Panc1 (cell line): Measurements from ENCODE around the gene DAGLA. TPM values are rescaled to one million over a fixed set of nuclear protein-coding genes. Genes with fewer than 3 reads are reported as not detected.

Experiments
- ATAC-seq: fragments of 200-7000 bp; cut with Tn5 transposase; 2 replicates; pipeline ENCODE4 v1.9.1; 2020; ENCODE audit warnings: mild to moderate bottlenecking, moderate library complexity
- BruUV-seq: library from RNA; stranded (reverse); fragments of 400-500 nt; replicated peaks from 2 replicates; lab custom pipeline; 2021; lab: Mats Ljungman, UMichigan
- CTCF ChIA-PET: fragments of 300-600 bp; sonication (Branson Sonifier 250); formaldehyde crosslinking; loops from one replicate; lab custom pipeline; 2022; ENCODE audit warnings: antibody characterized with exemption; lab: Charles Lee
- POLR2A ChIA-PET: fragments of 300-600 bp; sonication (Branson Sonifier 250); formaldehyde crosslinking; loops from one replicate; lab custom pipeline; 2022; ENCODE audit warnings: antibody characterized with exemption; lab: Charles Lee
- DNase-seq: peaks from one replicate; pipeline ENCODE4 v3.0.0-alpha.2; 2010; ENCODE audit warnings: low read depth, low spot score
- H3K27ac ChIP-seq: 2 replicates; pipeline ENCODE4 v1.5.1; 2011; ENCODE audit warnings: mild to moderate bottlenecking, low read length, inconsistent platforms
- H3K27me3 ChIP-seq: fragments of 200-500 bp; sonication (Bioruptor generic); 2 replicates; pipeline ENCODE4 v1.6.0; 2014; ENCODE audit warnings: low read length, inconsistent platforms; ENCODE audit not compliant: control insufficient read depth, insufficient read depth
- H3K36me3 ChIP-seq: fragments of 200-500 bp; sonication (Bioruptor generic); 2 replicates; pipeline ENCODE4 v1.5.1; 2014; ENCODE audit warnings: inconsistent platforms, mild to moderate bottlenecking, low read length, moderate library complexity; ENCODE audit not compliant: control insufficient read depth, insufficient read depth
- H3K4me1 ChIP-seq: 2 replicates; pipeline ENCODE4 v1.5.1; 2011; ENCODE audit warnings: inconsistent platforms, mild to moderate bottlenecking, low read length, moderate library complexity; ENCODE audit not compliant: control insufficient read depth, insufficient read depth
- H3K4me3 ChIP-seq, 2 experiments: 2 replicates each; pipeline ENCODE4 v1.5.1; 2011 to 2012; ENCODE audit warnings: low read depth in 2 of 2, low read length in 2 of 2, mild to moderate bottlenecking in 2 of 2, inconsistent platforms in 1 of 2, moderate library complexity in 1 of 2
- H3K9me3 ChIP-seq: fragments of 200-500 bp; sonication (Bioruptor generic); 2 replicates; pipeline ENCODE4 v1.5.1; 2014; ENCODE audit warnings: low read depth, mild to moderate bottlenecking, inconsistent platforms, low read length, moderate library complexity; ENCODE audit not compliant: control insufficient read depth, insufficient read depth
- POLR2AphosphoS5 ChIP-seq: IDR thresholded peaks from 2 replicates; pipeline ENCODE4 v1.6.1; 2012; ENCODE audit warnings: mild to moderate bottlenecking, low read depth, low read length, moderate library complexity
- REST ChIP-seq, 2 experiments: IDR thresholded peaks; 2 replicates each; pipeline ENCODE4 v1.6.1; 2011 to 2012; ENCODE audit warnings: low read depth in 2 of 2, control low read depth in 1 of 2, low read length in 1 of 2, mild to moderate bottlenecking in 1 of 2, moderate library complexity in 1 of 2; ENCODE audit not compliant: insufficient read depth in 1 of 2
- SIN3A ChIP-seq: IDR thresholded peaks from 2 replicates; pipeline ENCODE4 v1.6.1; 2012; ENCODE audit warnings: low read depth, mild to moderate bottlenecking, low read length, moderate library complexity, borderline replicate concordance; ENCODE audit not compliant: insufficient read depth
- TCF7L2 ChIP-seq: IDR thresholded peaks from 2 replicates; pipeline ENCODE4 v1.6.1; 2011; ENCODE audit warnings: mild to moderate bottlenecking, low read depth, low read length, inconsistent platforms
- in situ Hi-C: cut with HindIII; loops from 2 replicates; pipeline ENCODE4 v1.10.0; 2016; ENCODE audit warnings: low sequenced_read_pairs, low pct_unique_long_range_greater_than_20kb
- intact Hi-C: fragments of 100-400 bp; cut with micrococcal nuclease; formaldehyde crosslinking; loops from one replicate; pipeline ENCODE4 v1.10.0; 2022; ENCODE audit not compliant: unreplicated experiment
- total RNA-seq: library from RNA; stranded (reverse); gene quantifications from one replicate; pipeline ENCODE4 v1.2.1, GENCODE V29; 2021; ENCODE audit not compliant: unreplicated experiment
- TF ChIP-seq, protein P1 (sequence below): fragments of 450-650 bp; IDR thresholded peaks from 2 replicates; pipeline ENCODE4 v1.5.1; 2017; ENCODE audit warnings: mild to moderate bottlenecking

DAGLA gene
- total RNA-seq, 1 experiment from 2014 or later = 6.4 TPM

DNA sequence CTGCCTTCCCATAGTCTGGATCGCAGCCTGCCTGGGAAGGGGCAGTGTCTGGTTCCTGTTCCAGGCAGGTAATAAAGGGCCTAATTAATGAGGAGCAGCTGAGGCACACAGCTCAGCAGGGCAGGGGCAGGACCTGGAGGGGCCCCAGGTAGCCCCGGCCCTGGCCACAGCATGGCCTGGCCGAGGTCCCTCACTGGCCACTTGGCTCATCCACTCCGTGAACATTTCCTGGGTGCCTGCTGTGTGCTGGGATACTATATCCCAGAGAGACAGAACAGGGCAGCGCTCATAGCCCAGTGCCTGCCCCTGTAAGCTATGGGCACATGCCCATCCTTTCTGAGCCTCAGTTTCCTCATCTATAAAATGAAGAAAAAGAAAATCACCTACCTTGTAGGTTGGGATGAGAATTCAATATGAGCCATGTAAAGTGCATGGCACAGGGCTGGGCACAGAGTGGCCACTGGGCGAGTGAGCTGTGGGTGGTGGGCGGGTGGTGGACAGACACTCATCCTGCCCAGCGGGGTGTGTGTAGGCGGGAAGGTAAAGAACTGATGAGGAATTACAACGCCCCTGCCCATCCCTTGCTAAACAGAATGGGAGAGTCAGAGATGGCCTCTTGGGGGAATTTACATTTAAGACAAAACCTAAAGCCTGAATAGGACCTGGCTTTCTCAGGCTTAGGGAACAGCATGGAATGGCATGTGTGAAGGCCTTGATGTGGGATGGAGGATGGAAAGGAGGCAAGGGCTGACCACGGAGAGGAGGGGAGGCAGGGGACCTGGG lies 81.4 kb downstream of the DAGLA start:
- in situ Hi-C loops = no loop called here
- CTCF ChIA-PET = interaction anchor here (1.0 kb wide), 1 partner anchor 25 kb away, joined by 3 read pairs; no protein-coding TSS in a partner anchor
- Histone ChIP-seq H3K27ac (no peak overlapping the region), H3K4me3 (no peak overlapping the region), H3K9me3 (no peaks in the 10 kb centered on the region), H3K36me3 (no peaks in the 10 kb centered on the region), H3K4me1 (peaks cover 7% of the 10 kb centered on the region), H3K27me3 (no peaks in the 10 kb centered on the region)
- no peak for DNase-seq
- POLR2A ChIA-PET = no interaction called here
- no TSS peak for BruUV-seq
- ATAC-seq = no peak
- no peak for TF ChIP-seq POLR2AphosphoS5
- TF ChIP-seq TCF7L2 = no peak
- TF ChIP-seq, protein P1, sequence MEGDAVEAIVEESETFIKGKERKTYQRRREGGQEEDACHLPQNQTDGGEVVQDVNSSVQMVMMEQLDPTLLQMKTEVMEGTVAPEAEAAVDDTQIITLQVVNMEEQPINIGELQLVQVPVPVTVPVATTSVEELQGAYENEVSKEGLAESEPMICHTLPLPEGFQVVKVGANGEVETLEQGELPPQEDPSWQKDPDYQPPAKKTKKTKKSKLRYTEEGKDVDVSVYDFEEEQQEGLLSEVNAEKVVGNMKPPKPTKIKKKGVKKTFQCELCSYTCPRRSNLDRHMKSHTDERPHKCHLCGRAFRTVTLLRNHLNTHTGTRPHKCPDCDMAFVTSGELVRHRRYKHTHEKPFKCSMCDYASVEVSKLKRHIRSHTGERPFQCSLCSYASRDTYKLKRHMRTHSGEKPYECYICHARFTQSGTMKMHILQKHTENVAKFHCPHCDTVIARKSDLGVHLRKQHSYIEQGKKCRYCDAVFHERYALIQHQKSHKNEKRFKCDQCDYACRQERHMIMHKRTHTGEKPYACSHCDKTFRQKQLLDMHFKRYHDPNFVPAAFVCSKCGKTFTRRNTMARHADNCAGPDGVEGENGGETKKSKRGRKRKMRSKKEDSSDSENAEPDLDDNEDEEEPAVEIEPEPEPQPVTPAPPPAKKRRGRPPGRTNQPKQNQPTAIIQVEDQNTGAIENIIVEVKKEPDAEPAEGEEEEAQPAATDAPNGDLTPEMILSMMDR = no peak
- TF ChIP-seq SIN3A = no peak
- intact Hi-C loops = no loop called here

DNA sequence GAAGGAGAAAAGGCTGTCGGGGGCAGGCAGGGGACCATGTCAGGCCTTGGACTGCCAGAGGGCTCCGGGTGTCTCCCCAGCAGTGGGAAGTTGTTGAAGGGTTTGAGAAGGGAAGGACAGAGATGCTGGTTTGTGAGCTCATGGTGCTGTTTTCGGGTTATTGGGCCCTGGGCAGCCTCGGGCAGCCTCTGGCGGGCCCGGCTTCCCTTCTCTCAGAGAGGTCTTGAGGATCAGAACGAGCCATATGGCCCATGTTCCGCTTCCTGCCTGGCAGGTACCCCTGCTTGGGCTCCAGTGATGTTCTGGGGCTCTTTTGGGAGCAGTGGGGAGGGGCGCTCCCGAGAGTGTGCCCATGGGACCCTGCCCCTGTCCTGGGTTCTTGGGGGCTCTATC lies 82.0 kb downstream of the DAGLA start:
- POLR2A ChIA-PET = no interaction called here
- TF ChIP-seq REST (IDR thresholded peaks at IDR 0.05; ENCODE audit: insufficient read depth in 1 of 2, low read depth in 2 of 2, low read length in 1 of 2) = no peak
- TF ChIP-seq POLR2AphosphoS5 = no peak
- TF ChIP-seq, protein P1 = no peak
- no peak for TF ChIP-seq SIN3A
- no peak for TF ChIP-seq TCF7L2
- BruUV-seq = no TSS peak
- Histone ChIP-seq H3K36me3 (no peaks in the 10 kb centered on the region), H3K27me3 (no peaks in the 10 kb centered on the region), H3K27ac (no peak overlapping the region), H3K9me3 (no peaks in the 10 kb centered on the region), H3K4me3 (no peak overlapping the region), H3K4me1 (peaks cover 7% of the 10 kb centered on the region)
- no peak for ATAC-seq
- DNase-seq = no peak
- in situ Hi-C loops = no loop called here
- intact Hi-C loops = no loop called here
- CTCF ChIA-PET = interaction anchor here (1.0 kb wide), 1 partner anchor 24 kb away, joined by 3 read pairs; no protein-coding TSS in a partner anchor
